Aorta (tissue), 5 donors: ENCODE data around the gene DLX4. TPM values are rescaled to one million over a fixed set of nuclear protein-coding genes. Genes with fewer than 3 reads are reported as not detected.

ENCODE experiments used
- ATAC-seq: fragments of 200-7000 bp; cut with Tn5 transposase; one replicate; pipeline ENCODE4 v1.9.1; 2022; ENCODE audit warnings: moderate library complexity; ENCODE audit not compliant: low FRiP score
- DNase-seq, 2 donors: peaks; one replicate each; pipeline ENCODE4 v3.0.0-alpha.2; 2020
- H3K27ac ChIP-seq, 2 donors: one replicate each; pipeline ENCODE4 v1.5.1; 2013; ENCODE audit warnings: low read length in 2 of 2, mild to moderate bottlenecking in 2 of 2, moderate library complexity in 2 of 2, control low read depth in 1 of 2, inconsistent platforms in 1 of 2, low read depth in 1 of 2
- H3K27me3 ChIP-seq, 2 donors: one replicate each; pipeline ENCODE4 v1.6.1; 2013; ENCODE audit warnings: control low read depth in 1 of 2, low read length in 1 of 2, mild to moderate bottlenecking in 1 of 2, moderate library complexity in 1 of 2; ENCODE audit not compliant: insufficient read depth in 2 of 2, control insufficient read depth in 1 of 2
- H3K36me3 ChIP-seq, 2 donors: one replicate each; pipeline ENCODE4 v1.6.1; 2013; ENCODE audit warnings: control low read depth in 1 of 2, low read length in 1 of 2, mild to moderate bottlenecking in 1 of 2; ENCODE audit not compliant: insufficient read depth in 2 of 2, control insufficient read depth in 1 of 2
- H3K4me1 ChIP-seq, 2 donors: one replicate each; pipeline ENCODE4 v1.6.1; 2013; ENCODE audit warnings: low read length in 2 of 2, control low read depth in 1 of 2, mild to moderate bottlenecking in 1 of 2, moderate library complexity in 1 of 2; ENCODE audit not compliant: insufficient read depth in 2 of 2, control insufficient read depth in 1 of 2
- H3K4me3 ChIP-seq, 2 donors: one replicate each; pipeline ENCODE4 v1.5.1; 2013; ENCODE audit warnings: low read length in 2 of 2, control low read depth in 1 of 2, mild to moderate bottlenecking in 1 of 2
- H3K9me3 ChIP-seq: one replicate; pipeline ENCODE4 v1.6.1; 2013; ENCODE audit warnings: mild to moderate bottlenecking, low read length; ENCODE audit not compliant: control insufficient read depth
- WGBS, 2 donors: extraction: QIAGEN DNeasy Blood & Tissue Kit; methylation state at CpG; one replicate each; pipeline ENCODE4 v1.1.7; 2013; 5-methylcytosine and 5-hydroxymethylcytosine counted together
- intact Hi-C, 2 donors: fragments of 100-400 bp; cut with DNase I; formaldehyde crosslinking; loops; one replicate each; pipeline versions ENCODE4 v1.14.2 to v1.15.0; 2022
- polyA plus RNA-seq, 2 donors: library from polyadenylated mRNA; stranded (reverse); fragments of 200-250 nt; gene quantifications; one replicate each; pipeline ENCODE4 v1.2.3, GENCODE V29; 2013
- total RNA-seq, 2 donors: library from RNA; stranded (reverse); fragmentation: NEBNext Ultra II Directional; extraction: Animal tissue kit (Norgen Biotek cat#: 25700); gene quantifications; one replicate each; pipeline ENCODE4 v1.2.1, GENCODE V29; 2021
- donor health status: healthy with polysubstance abuse.
- donor health status: Bipolar disorder and iron deficiency.
- donor health status: DM: no; HTN: no; CAD: no.
- donor health status: DM: no; HTN: no; CAD: no.
- donor health status: DM: yes; HTN: yes; CAD: no.

Gene DLX4
- total and polyA plus RNA-seq, 4 donors = 0.39 to 0.50 TPM; not detected in 2

DNA sequence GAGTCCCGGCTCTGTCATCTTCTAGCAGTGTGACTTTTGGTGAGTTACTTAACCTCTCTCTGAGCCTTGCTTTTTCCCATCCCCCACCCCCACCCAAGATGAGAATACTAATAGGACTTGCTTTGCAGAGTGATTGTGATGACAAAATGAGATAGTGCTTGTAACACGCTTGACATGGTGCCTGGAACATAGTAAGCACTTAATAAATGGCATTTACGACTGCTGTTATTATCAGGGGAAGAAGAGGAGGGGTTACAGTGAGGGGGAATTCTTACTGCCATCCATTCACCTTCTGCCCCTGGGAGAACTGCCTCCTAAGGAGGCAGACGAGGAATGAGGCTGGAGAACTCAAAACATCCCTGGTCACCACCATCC, 7.8 kb downstream of the DLX4 start:
- no peaks in the 10 kb centered on the region for H3K9me3 ChIP-seq
- H3K4me3 ChIP-seq = no peak overlapping the region
- intact Hi-C loops = no loop called here
- H3K27me3 ChIP-seq = no peaks in the 10 kb centered on the region
- H3K4me1 ChIP-seq = no peaks in the 10 kb centered on the region
- H3K27ac ChIP-seq = no peak overlapping the region
- DNase-seq (no peak), ATAC-seq (no peak)
- H3K36me3 ChIP-seq = no peaks in the 10 kb centered on the region
- 86 to 87% methylated on average over 4 of the region's 4 CpGs for WGBS, 2 donors

DNA sequence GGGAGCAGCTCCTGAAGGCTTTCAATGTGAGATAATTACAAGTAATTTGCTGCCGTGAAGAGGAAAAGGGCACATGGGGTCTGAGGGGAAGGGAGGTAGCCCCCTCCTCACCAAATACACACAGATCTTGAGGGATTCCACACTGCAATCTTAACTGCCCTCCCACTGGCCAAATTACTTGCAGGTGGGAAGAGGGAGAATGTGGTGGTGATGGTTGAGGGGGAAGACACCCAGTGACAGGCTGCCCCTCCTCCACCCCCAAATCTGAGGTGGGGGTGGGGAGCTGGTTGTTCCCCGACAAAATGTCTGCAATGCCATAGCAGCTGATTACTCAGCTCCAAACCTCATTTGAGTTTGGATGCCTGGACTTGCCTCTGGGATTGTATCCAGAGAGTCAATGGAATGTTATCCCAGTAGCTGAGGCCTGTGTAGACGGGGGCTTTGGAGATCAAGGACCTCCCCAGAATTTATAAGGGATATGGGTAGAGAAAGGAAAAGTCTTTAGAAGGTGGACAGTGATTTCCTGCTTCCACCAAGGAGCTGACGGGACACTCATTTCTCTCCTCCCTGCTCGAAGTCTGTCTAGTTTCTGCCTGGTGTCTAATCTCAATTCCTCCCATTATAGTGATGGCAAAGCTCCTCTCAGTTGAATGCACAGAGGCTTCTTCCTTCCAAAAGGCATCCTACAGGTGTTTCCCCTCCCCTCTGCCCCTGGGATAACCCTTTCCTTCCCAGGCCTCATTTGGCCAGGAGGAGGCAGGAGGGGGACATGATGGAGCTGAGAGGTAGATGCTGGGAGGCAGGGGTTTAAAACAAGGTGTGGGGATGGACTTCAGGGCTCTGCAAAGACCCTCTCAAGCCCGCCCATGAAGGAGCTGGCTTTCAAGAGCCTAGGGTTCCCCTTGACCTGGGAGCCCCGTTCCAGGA, 8.7 kb downstream of the DLX4 start:
- DNase-seq (no peak), ATAC-seq (no peak)
- intact Hi-C loops = no loop called here
- H3K4me1 ChIP-seq = no peaks in the 10 kb centered on the region
- H3K9me3 ChIP-seq = no peaks in the 10 kb centered on the region
- no peaks in the 10 kb centered on the region for H3K36me3 ChIP-seq
- 63% methylated on average over 7 of the region's 7 CpGs for WGBS, 2 donors
- H3K27ac ChIP-seq = no peak overlapping the region
- H3K27me3 ChIP-seq = no peaks in the 10 kb centered on the region
- H3K4me3 ChIP-seq = no peak overlapping the region

DNA sequence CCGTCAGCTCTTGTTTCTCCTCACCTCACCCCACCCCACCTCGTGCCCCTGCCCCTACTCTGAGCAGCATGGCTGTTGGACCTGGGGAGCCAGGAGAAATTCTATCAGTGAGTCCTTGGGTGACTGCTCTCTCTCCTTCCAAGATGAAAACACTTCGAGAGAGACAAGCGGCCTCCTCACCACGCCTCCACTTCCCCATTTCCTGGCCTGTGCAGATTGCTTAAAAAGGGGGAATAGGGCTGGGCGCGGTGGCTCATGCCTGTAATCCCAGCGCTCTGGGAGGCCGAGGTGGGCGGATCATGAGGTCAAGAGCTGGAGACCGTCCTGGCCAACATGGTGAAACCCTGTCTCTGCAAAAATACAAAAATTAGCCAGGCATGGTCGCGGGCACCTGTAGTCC, 9.5 kb downstream of the DLX4 start:
- Histone ChIP-seq H3K27ac (no peak overlapping the region), H3K36me3 (no peaks in the 10 kb centered on the region), H3K4me1 (no peaks in the 10 kb centered on the region), H3K9me3 (no peaks in the 10 kb centered on the region), H3K4me3 (no peak overlapping the region), H3K27me3 (no peaks in the 10 kb centered on the region)
- 88 to 90% methylated on average over 13 of the region's 13 CpGs for WGBS, 2 donors
- intact Hi-C loops = no loop called here
- DNase-seq (no peak), ATAC-seq (no peak)

DNA sequence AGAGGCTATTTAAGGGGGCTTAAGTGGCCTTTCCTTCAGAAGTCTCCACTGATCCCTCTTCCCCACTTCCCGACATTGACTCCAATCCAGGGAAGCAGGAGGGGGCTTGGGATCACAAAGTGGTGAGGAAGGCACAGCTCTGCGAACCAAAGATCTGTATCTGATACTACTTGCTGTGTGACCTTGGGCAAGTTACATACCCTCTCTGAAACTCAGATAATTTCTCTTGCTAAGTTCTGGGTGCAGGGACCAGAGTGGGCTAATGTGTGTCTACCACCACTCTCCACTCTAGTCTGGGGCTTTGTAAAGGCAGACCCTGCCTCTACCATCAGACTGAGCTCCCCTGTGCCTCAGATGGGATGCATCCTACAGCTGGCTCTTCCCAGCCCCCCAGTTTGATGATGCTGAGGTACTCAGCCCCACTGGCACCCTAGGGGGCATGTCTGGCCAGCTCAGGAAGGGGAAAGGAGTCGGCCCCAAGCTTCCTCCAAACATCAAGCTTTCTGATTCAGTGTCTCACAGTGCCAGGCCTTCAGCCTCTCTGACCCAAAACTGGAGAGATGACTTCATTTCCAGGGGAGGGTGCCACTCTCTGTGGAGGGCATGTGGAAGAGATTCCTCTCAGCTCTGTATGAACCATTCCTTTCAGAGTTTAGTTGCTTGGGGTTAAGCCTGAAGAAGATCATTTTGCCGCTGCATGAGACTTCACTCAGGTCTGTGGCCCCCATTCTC, 10.9 kb downstream of the DLX4 start:
- intact Hi-C loops = no loop called here
- 82 to 88% methylated on average over 4 of the region's 4 CpGs for WGBS, 2 donors
- Histone ChIP-seq H3K4me1 (no peaks in the 10 kb centered on the region), H3K9me3 (no peaks in the 10 kb centered on the region), H3K4me3 (no peak overlapping the region), H3K27me3 (no peaks in the 10 kb centered on the region), H3K36me3 (no peaks in the 10 kb centered on the region), H3K27ac (no peak overlapping the region)
- ATAC-seq = no peak
- DNase-seq = no peak

DNA sequence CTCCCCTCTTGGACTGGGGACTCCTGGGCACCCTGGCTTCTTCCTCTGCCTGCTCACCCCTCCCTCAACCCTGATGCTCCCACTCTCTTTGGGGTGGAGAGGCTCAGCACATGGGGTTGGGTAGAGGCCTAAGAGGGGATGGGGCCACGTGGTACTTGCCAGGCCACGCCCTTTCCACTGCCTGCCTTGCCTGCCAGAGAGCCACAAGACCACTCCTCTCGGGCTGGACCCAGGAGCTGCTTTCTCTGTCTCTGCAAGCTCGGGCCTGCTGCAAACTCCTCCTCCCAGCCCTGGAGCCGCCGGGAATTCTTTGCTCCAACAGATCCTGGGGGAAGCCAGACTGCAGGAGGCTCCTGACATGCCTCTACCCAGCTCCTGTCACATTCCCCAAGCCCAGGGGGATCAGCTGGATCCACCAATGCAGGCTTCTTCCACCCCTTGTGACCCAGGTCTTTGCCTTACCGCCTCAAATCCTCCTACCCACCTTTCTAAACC, 11.8 kb downstream of the DLX4 start:
- Histone ChIP-seq H3K4me3 (no peak overlapping the region), H3K4me1 (no peaks in the 10 kb centered on the region), H3K27me3 (no peaks in the 10 kb centered on the region), H3K36me3 (no peaks in the 10 kb centered on the region), H3K27ac (no peak overlapping the region), H3K9me3 (no peaks in the 10 kb centered on the region)
- WGBS, 2 donors = 74 to 78% methylated on average over 7 of the region's 7 CpGs
- no peak for DNase-seq
- ATAC-seq = no peak
- intact Hi-C loops = no loop called here

DNA sequence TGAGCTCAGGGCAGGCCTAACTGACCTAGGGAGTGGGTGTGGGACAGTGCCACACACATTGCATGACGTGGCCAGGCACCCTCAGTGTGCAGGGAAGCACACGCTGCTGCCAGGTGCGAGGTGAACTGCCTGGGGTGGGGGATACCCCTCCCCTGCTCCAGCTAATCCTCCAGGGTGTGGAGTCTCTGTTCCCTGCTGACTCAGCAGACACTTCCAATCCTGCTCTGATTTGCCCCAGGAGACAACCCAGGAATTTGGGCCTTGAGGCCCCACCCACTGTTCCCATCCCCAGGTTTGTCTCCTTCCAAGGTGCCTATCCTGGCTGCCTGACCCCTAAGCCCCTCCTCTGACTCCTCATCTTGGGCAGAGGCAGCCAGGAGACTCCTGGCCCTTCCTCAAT, 15.3 kb downstream of the DLX4 start:
- DNase-seq = no peak
- H3K9me3 ChIP-seq = no peaks in the 10 kb centered on the region
- no peak for ATAC-seq
- no peak overlapping the region for H3K4me3 ChIP-seq
- no peaks in the 10 kb centered on the region for H3K36me3 ChIP-seq
- H3K27ac ChIP-seq = no peak overlapping the region
- 86 to 89% methylated on average over 3 of the region's 3 CpGs for WGBS, 2 donors
- H3K27me3 ChIP-seq = no peaks in the 10 kb centered on the region
- intact Hi-C loops = no loop called here
- H3K4me1 ChIP-seq = no peaks in the 10 kb centered on the region

DNA sequence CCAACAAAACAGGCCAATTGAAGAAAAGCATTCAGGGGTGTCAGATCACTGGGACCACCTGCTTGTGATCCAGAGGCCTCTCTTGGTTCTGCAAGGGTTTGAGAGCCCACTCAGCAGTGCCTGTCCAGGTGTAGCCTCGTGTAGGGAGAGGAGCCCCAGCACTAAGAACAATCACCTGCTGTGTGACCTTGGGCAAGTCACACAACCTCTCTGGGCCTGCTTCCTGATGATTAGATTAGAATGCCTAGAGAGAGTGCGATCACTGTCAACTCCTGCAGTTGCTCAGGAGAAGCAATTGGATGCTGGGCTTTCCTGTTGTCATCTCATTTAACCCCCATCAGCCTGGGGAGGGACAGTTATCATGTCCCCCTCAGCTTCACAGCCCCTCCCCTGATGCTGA, 15.8 kb downstream of the DLX4 start:
- DNase-seq (peak in 1 of 2 donors; percentile 7), ATAC-seq (no peak)
- no peaks in the 10 kb centered on the region for H3K36me3 ChIP-seq
- H3K9me3 ChIP-seq = no peaks in the 10 kb centered on the region
- WGBS, 2 donors = 79 to 81% methylated on average over 2 of the region's 2 CpGs
- H3K4me1 ChIP-seq = no peaks in the 10 kb centered on the region
- no peak overlapping the region for H3K4me3 ChIP-seq
- H3K27me3 ChIP-seq = no peaks in the 10 kb centered on the region
- intact Hi-C loops = no loop called here
- no peak overlapping the region for H3K27ac ChIP-seq

DNA sequence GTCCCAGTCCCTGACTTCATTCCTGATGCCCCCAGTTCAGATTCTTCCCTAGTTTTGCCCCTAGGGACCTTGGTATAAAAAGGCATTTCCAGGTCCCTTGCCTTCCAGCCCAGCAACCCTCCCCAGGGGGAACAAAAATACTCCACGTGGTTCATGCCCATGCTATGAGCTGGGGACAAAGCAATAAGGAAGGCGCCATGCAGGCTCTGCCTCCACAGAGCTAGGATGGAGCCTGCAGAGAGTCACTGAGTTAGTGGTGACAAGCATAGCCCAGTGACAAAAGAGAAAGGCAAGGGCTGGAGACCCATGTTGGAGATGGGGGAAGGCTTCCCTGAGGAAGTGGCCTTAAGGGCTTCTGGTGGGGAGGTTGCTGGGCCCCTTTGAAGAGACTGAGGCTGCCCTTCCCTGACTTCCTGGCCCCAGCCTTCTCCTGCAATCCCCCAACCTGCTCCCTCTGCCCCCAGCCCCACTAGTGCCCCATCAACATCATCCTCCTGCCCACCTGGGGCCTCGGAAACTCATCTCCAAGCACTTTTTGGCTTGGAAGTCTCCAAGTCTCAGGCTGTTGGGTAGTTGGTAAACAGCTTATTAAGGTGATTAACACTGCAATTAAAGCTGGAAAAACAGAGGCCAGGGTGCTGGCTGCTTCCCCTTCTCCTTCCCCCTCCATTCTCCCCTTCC, 16.5 kb downstream of the DLX4 start:
- 63 to 66% methylated on average over 3 of the region's 3 CpGs for WGBS, 2 donors
- Histone ChIP-seq H3K36me3 (no peaks in the 10 kb centered on the region), H3K27ac (no peak overlapping the region), H3K9me3 (no peaks in the 10 kb centered on the region), H3K4me1 (no peaks in the 10 kb centered on the region), H3K4me3 (no peak overlapping the region), H3K27me3 (no peaks in the 10 kb centered on the region)
- intact Hi-C loops = no loop called here
- ATAC-seq = no peak
- DNase-seq = peak in 1 of 2 donors; percentile 33
